ENCODE measurements around the gene SLC25A44.

GRCh38 chr1:156247460-156248322, 53.8 kb downstream of the SLC25A44 start, which contains the start of gene PAQR6:
- TF ChIP-seq CHD1 (IDR thresholded peaks at IDR 0.05; ENCODE audit: low read depth, low read length) = no peak
- no peak for TF ChIP-seq CTCF (IDR thresholded peaks at IDR 0.05; ENCODE audit: control extremely low read depth in 1 of 3, insufficient read depth in 1 of 3, low read depth in 1 of 3, low read length in 3 of 3)
- no peak for TF ChIP-seq JUND (IDR thresholded peaks at IDR 0.05; ENCODE audit: low read length)
- TF ChIP-seq SP1 (IDR thresholded peaks at IDR 0.05; ENCODE audit: low read depth, low read length) = no peak
- TF ChIP-seq EGR1 (IDR thresholded peaks at IDR 0.05; ENCODE audit: borderline replicate concordance, low read depth, low read length) = no peak
- no peak for TF ChIP-seq RXRA (IDR thresholded peaks at IDR 0.05; ENCODE audit: insufficient read depth, low read depth, low read length)
- TF ChIP-seq KDM1A (IDR thresholded peaks at IDR 0.05; ENCODE audit: borderline replicate concordance, low read length) = no peak
